ENCODE measurements around the gene CYTH4.

CYTH4 gene

DNA sequence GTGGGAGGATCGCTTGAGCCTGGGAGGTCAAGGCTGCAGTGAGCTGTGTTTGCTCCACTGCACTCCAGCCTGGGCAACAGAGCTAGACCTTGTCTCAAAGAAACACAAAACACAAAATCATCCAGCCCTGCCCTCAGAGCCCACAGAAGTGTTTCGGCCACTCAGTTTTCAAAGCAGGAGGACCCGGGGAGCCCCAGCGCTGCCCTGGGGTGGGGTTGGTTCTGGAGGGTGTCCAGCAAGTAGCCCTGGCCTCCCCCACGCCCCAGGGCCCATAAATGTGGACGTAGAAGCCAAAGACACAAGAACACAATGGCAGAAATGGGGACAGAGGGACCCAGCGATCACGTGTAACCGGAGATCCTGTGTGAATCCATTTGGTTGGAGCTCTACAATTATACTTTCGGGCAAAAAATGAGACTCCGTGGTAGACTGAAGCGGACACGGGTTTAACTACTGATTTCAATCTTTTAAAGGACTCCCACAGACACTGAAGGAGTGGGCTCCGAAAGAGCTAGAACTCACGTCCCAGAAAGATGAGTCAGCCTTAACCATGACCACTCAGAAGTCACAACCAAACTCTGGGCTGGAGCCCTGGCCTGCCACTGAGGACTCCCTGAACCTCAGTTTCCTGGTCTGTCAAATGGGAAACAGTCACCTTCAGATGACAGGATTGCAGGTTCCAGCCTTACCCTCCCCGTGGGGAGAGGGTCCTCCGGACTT lies 9.0 kb upstream of the CYTH4 start:
- no peak for DNase-seq

GRCh38 chr22:37273846-37274225 lies 8.5 kb upstream of the CYTH4 start:
- no peak for DNase-seq

- DNase-seq, result no peak
Measured at GRCh38 chr22:37274380-37274862, 7.9 kb upstream of the CYTH4 start.

DNA sequence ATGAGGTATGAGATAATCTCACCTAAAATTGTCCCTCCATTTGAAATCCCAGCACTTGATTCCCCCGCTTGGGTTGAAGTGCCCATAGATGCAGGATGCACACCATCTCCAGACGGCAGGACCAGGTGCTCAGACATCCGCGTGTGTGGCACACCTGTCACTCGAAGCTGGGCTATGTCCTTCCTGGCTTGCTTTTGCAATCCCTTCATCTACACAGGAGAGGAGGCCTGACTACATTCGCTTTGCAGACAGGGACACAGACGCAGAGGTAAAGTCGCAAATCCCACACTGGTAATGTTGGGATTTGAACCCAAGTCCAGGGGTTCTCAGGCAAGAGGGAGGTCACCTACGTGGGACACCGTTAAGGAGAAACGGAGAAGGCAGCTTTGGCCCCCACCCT lies 7.2 kb upstream of the CYTH4 start:
- DNase-seq, result no peak

DNA sequence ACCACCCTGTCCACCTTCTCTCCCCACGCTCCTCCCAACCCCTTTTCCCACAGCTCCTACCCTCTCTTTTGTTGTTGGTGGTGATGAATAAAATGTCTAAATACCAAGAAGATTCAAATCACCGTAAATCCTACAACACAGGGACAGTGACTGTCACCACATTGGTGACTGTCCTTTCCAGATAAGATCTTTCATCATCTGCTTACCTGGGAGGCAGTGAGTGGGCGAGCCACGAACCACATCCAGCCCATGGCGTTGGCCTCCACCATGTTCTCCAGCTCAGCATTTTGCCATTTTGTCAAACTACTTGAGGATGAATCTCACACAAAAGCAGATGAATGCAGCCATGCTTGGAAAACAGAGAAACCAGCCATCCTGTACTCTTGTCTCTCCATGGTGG lies 6.7 kb upstream of the CYTH4 start:
- no peak for DNase-seq

GRCh38 chr22:37276776-37277175 lies 5.5 kb upstream of the CYTH4 start:
- DNase-seq, result no peak

DNA sequence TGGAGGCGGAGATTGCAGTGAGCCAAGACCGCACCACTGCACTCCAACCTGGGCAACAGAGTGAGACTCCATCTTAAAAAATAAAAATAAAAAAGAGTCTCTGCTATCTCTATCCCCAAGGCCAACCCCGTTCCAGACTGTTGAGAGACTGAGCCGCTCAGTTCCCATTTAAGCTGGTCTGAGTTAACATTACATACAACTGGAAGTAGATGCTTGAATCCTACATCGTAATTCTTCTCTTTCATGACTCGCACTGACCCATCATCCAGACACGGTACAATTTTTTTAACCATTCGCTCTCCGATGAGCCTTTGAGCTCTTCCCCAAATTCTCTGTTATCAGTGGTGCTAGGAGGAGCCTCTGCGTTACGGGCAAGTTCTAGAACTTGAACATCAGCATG lies 4.9 kb upstream of the CYTH4 start:
- DNase-seq, result no peak

DNA sequence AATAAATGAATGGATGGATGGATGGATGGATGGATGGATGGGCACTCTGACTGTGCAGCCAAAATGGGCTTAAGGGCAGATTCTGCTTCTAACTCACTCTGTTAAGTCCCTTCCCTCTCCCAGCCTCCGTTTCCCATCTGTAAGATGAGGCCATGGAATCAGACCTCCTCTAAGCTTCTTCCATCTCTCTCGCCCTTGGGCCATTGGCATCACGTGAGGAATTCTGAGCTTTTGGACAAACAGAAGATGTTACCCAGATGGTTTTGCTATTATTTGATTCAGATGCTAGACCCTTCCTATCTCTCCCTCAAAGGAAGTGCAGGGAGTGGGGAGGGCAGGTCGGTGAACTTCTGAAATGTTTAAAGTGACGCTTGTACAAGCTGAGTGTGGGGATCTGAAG lies 4.0 kb upstream of the CYTH4 start:
- no peak for DNase-seq

DNA sequence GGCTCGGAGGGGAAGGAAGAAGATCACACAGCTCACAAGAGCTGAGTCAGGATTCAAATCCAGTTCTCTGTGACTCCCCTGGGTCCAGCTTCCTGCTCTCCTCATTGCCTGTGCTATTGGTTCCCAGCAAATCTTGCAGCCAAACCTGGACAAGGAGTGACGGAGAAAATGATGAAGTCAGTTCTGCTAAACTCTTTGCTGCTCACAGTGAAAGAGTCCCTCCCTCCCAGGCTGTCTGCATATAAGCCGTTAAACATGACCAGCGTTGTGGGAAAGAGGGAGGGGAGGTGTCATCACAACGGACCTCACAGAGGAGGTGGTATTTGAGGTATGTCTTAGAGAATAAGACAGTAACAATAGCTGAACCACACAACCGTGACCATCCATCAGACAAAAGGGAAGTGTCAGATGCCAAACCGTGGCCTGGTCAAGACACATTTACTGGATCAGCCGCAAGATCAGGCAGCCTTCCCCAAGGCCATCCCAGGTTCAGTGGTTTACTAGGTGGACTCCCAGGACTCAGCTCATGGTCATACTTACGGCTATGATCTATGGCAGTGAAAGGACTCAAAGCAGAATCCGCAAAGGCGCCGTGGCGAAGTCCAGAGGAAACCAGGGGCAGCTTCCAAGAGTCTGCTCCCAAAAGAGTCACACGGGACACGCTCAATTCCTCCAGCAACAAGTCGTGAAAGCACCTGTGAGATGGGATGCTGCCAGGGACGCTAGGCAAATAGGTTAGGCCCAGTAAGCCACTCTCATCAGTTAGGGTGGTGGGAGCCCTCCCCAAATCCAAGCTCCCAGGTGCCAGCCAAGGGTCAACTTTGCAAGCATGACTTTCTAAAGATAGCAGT lies 2.8 kb upstream of the CYTH4 start:
- DNase-seq, result no peak

GRCh38 chr22:37280718-37281117 lies 1.6 kb upstream of the CYTH4 start:
- DNase-seq, result no peak

DNA sequence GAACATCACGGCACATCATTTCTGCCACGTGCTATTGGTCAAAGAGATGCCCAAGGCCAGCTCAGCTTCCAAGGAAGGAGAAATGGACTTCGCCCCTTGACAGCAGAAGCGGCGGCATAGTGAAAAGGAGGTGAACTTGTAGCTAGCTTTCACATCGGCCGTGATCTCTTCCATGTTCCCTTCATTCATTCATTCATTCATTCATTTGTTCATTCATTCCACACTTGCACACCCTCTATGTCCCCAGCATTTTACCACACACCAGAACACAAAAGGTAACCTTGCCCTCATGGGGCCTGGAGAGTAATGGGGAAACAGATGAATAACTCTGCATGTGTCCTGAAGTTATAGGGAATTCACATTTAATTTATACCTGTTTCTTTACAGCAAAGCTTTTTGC lies 1.1 kb upstream of the CYTH4 start:
- no peak for DNase-seq

GRCh38 chr22:37281646-37282384 lies 493 bp upstream of the CYTH4 start:
- no peak for DNase-seq

DNA sequence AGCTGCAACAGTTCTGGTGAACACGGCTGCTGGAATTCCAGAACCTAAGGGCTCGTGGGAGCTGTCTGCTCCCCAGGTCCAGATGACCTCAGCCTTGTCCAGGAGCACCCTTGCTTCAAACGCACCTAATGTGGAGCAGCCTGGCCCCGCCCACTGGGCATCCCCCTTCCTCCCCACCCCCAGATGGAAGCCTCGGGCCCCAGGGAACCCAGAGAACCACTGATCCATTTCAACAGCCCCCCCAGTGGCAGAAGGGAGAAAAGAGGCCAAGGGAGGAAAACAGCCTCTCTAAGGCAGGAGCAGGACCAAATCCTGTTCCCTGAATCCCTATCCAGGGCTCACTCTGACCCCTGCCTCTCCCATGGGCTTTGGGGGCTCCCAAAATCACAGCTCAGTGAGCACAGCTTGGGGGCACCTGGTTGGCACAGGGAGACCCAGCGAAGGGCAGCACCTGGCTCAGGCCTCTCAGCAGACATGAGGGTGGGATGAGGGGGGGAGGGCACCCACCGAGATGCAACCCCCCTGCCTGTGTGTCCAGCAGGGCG lies 1.2 kb downstream of the CYTH4 start:
- DNase-seq, result no peak

- DNase-seq, result no peak
Measured at GRCh38 chr22:37284126-37284804, 2.0 kb downstream of the CYTH4 start.

DNA sequence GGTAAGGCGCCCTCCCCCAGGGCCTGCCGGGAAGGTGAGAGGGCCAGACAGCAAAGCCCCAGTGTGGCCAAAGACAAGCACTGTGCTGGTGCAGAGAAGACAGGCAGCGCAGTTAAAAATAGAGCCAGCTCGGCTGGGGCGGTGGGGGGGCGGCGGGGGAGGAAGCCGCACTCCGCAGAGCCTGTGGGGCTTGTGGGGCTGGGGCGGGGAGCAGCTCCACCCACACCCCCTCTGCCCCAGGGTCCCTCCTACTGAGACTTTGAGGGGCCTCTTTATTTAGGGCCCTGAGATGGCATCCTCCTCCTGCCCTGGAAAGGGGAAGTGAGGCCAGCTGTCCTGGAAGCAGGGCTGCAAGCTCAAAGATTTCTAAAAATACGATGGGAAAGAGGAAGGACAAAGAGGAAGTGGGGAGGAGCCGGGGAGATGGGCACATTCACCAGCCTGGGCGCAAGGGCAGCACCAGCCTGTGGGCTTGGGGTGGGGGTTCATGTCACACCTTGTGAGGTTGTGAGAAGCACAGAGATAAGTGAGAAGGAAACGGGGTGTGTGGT lies 2.6 kb downstream of the CYTH4 start:
- peak; percentile 33 for DNase-seq

- no peak for DNase-seq
Measured at GRCh38 chr22:37285937-37286336, 3.6 kb downstream of the CYTH4 start.

GRCh38 chr22:37287550-37287951 lies 5.2 kb downstream of the CYTH4 start:
- DNase-seq, result no peak

GRCh38 chr22:37288521-37288920 lies 6.2 kb downstream of the CYTH4 start:
- no peak for DNase-seq

GRCh38 chr22:37289156-37289735 lies 6.9 kb downstream of the CYTH4 start:
- DNase-seq, result no peak

DNA sequence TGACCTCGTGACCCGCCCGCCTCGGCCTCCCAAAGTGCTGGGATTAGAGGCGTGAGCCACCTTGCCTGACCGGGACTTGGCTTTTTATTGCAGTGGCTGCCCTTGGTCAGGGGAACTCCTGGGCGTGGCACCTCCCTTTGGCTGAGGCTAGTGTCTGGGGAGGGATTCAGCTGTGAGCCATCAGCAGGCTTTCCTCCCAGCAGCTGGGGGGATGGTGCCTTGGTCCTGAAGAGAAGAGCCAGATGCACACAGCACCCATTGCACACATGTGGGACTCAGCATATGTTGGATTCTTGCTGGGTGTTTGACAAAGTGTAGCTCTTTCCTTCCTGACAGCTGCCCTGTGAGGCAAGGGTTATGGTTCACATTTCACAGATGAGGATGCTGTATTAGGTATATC lies 8.4 kb downstream of the CYTH4 start:
- no peak for DNase-seq

GRCh38 chr22:37291559-37292298 lies 9.4 kb downstream of the CYTH4 start:
- DNase-seq, result no peak
